ENCODE results near the gene DLST.

DLST gene

GRCh38 chr14:74860899-74861733, 20.6 kb upstream of the DLST start:
- DNase-seq (ENCODE audit: low read depth in 1 of 2, low spot score in 1 of 2), result peak; percentile 84 to 95

DNA sequence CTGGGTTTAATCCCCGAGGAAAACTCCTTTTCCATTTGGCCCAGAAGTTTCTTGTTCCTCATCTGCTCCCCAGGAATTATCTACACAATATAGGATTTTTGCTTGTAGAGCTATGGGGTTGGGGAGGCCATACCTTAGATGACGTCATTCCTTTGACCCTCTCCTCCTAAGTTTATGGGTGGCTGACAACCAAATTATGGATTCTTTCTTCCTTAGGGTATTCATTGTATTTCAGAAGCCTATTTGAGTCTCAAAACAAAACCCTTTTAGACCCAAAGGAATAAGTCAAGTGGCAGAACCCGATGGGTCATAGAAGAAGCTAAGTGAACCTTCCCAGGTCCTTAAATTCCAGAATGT, 20.0 kb upstream of the DLST start:
- DNase-seq (ENCODE audit: low read depth in 1 of 2, low spot score in 1 of 2), result no peak

DNA sequence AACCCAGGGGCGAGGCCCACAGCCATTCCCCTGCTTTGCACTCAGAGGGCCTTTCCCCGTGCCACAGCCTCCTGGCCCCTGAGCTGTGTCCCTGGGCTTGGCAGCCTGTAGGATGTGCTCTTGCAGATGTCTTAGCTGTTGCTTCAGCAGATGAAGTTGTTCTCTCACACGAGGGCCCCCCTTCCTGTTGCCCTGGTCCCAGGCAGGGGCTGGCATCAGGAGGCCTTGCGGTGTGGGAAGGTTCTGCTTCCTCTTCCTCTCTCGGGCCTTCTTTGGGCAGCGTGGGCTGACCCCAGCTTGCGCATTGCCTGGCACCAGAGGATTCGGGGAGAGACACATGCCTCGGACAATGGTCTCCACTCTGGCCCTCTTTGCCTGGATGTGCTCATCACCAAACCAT, 18.4 kb upstream of the DLST start:
- no peak for DNase-seq (ENCODE audit: low read depth in 1 of 2, low spot score in 1 of 2)

DNA sequence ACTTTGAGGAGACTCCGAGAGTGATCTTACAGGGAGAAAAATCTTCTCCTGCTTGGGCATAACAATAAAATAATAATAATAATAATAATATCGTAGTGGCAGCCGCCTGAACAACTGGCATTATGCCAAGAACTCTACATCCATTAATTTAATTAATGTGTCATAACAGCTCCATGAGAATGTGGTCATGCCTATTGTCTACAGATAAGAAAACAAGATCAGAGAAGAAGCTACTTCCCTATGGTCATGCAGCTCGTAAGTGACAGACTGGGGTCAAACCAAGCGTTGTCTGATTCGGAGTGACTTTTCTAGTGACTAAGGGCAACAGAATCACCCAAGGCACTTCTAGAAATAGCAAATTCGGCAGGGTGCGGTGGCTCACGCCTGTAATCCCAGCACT, 17.5 kb upstream of the DLST start:
- DNase-seq (ENCODE audit: low read depth in 1 of 2, low spot score in 1 of 2), result no peak

DNA sequence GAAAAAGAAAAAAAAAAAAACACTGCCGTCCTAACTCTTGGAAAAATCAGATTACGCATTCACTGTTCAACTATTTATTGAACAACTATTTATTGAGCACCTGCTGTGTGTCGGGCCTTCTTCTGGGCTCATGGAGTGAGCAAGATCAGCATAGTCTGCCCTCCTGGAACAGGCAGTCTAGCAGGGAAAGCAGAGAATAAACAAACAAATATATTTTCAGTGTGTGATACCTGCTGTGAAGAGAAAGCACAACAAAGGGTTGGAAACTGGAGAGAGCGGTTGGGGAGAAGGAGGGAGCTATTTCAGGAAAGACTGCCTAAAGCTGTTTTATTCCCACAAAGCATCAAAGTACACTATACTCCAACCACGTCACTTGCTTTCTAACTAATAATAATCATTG, 16.6 kb upstream of the DLST start:
- no peak for DNase-seq (ENCODE audit: low read depth in 1 of 2, low spot score in 1 of 2)

GRCh38 chr14:74866708-74867389, 14.9 kb upstream of the DLST start:
- no peak for DNase-seq (ENCODE audit: low read depth in 1 of 2, low spot score in 1 of 2)

- DNase-seq (ENCODE audit: low read depth in 1 of 2, low spot score in 1 of 2), result peak in 1 of 2 donors; percentile 14
Measured at GRCh38 chr14:74867673-74868072, 14.0 kb upstream of the DLST start.

DNA sequence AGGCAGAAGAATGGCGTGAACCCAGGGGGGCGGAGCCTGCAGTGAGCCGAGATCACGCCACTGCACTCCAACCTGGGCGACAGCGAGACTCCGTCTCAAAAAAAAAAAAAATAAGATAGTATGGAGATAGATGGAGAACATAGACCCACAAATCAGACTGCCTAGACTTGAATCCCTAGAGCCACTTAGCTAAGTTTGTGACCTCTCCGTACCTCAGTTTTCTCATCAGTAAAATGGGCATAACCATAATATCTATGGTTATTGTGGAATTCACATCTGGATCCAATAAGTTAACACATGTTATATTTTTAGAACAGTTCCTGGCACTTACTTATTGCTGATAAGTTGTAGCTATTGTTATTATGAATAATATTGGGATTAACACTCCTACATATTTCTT, 13.0 kb upstream of the DLST start:
- no peak for DNase-seq (ENCODE audit: low read depth in 1 of 2, low spot score in 1 of 2)

GRCh38 chr14:74871819-74872218, 9.9 kb upstream of the DLST start:
- DNase-seq (ENCODE audit: low read depth in 1 of 2, low spot score in 1 of 2), result no peak

- no peak for DNase-seq (ENCODE audit: low read depth in 1 of 2, low spot score in 1 of 2)
Measured at GRCh38 chr14:74875204-74875603, 6.5 kb upstream of the DLST start.

- peak; percentile 4 to 7 for DNase-seq (ENCODE audit: low read depth in 1 of 2, low spot score in 1 of 2)
Measured at GRCh38 chr14:74875941-74876913, 5.5 kb upstream of the DLST start, which contains the start of gene PROX2. TSS of gene PROX2 (minus strand) at chr14:74876145. CDS start at chr14:74863834, 12,311 bp downstream.

DNA sequence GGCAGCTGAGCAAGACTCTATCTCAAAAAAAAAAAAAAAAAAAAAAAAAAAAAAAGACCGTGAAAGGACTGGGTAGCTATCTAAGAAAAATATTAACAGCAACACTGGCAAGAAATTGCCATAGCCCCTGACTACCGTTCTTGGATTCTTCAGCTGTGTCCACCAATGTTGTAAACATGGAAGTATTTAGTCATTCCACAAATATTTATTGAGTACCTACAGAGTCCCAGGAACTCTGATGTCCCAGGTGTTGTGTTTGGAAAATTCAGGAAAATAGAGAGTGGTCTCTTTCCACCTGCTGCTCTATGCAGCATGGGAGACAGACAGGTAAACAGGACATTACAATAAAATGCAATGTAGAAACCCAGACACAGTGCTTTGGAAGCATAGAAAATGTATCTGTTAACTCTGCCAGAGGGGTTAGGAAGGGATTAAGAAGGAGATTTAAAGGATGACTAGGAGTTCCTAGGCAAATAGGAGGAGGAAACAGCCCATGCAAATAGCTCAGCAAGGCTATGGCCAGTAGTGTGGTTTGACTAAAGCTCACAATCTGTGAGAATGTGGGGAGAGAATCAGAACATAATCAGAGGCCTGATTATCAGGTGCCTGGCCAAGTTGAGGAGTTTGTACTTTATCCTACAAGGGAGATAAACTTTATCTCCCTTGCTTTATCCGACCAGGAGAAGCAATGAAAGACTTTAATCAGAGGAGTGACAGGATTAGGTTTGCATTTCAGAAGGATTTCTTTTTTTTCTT, 2.1 kb upstream of the DLST start:
- DNase-seq (ENCODE audit: low read depth in 1 of 2, low spot score in 1 of 2), result no peak

DNA sequence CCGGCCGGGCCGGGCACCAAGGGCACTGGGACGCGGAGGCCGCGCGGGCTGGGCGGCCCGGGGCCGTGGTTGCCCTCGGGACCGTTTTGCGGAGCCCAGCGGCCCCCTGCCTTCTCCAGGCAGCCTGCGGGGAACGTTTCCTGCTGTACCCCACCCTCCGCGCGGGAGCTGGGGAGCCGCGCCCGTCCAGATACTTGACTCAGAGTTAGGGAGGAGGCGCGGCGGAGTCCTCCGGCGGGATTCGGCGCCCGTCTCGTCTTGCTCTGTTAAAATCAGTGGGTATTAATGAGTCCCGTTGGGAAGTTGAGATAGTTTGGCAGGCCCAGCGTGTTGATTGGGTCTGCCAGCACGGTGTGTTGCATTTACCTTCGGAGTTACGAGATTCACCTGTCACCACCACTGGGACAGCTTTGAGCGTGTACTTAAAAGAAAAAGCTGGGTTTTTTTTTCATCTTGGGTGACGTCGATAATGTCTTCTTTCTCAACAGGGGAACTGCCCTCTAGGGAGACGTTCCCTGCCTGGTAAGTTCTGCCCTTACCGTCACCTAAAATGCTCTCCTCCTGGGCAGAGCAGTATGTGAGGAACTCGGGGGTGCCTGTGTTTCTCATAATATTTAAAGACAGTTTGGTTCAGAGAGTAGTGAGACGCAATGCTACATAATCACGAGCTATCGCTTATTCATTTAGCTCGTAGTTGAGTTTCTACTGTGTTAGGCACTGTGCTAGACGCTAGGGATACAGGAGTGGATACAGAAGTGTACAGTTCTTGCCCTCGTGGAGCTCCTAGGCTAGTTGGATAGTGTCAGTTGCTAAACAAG, 596 bp downstream of the DLST start:
- peak; percentile 22 to 27 for DNase-seq (ENCODE audit: low read depth in 1 of 2, low spot score in 1 of 2)

GRCh38 chr14:74886001-74886400, 4.3 kb downstream of the DLST start:
- no peak for DNase-seq (ENCODE audit: low read depth in 1 of 2, low spot score in 1 of 2)

DNA sequence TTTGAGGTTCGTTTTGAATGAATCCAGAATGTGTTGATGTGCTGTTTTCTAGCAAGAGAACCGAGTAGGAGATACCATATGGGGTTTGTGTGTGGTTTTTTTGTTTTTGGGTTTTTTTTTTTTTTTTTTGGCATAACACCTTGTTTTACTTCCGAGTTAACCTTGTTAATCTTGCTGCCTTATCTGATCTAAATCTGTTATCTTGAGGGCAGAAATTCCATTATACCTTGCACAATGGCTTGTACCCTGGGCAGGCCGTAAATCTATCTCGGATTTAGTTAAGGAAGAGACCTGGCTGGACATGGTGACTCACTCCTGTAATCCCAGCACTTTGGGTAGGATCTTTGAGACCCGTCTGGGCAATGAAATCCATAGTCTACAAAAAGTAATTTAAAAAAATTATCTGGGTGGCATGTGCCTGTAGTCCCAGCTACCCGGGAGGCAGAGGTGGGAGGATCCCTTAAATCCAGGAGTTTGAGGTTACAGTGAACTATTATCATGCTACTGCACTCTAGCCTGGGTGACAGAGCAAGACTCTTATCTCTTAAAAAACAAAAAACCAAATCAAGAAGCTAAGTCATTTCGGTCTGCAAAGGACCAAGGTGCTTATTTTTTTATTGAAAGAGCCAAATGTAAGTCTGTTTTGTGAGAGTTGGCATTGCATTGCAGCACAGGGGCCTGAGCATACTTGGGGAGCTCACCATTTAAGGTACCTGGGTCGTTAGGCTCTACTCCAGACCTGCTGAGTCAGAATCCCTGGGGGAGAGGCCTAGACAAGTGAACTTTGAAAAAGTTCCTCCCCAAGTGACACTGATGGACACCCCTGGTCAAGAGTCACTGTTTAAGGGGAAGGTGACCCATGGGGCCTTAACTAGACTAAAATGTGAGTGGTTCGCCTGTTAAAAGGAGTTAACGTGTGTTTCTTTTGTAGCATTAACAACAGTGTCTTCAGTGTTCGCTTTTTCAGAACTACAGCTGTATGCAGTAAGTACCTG, 6.7 kb downstream of the DLST start:
- no peak for DNase-seq (ENCODE audit: low read depth in 1 of 2, low spot score in 1 of 2)

DNA sequence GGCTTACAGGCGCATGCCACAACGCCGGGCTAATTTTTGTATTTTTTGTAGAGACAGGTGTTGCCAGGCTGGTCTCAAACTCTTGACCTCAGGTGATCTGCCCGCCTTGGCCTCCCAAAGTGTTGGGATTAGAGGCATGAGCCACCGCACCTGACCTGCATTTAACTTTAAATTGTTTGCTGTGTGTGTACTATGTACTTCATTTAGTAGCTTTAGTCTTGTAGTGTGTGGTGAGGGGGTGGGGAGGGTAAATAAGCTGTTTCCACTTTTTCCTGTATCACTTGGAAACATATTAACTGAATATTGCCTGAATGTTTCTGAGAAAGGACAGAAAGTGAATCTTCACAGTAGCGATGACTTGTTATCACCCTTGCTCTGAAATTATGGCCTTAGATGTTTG, 8.5 kb downstream of the DLST start:
- no peak for DNase-seq (ENCODE audit: low read depth in 1 of 2, low spot score in 1 of 2)

- DNase-seq (ENCODE audit: low read depth in 1 of 2, low spot score in 1 of 2), result no peak
Measured at GRCh38 chr14:74891870-74892269, 10.2 kb downstream of the DLST start.

GRCh38 chr14:74892745-74893144, 11.0 kb downstream of the DLST start:
- DNase-seq (ENCODE audit: low read depth in 1 of 2, low spot score in 1 of 2), result no peak
